ENCODE results near the gene PTPRZ1.

Gene PTPRZ1

DNA sequence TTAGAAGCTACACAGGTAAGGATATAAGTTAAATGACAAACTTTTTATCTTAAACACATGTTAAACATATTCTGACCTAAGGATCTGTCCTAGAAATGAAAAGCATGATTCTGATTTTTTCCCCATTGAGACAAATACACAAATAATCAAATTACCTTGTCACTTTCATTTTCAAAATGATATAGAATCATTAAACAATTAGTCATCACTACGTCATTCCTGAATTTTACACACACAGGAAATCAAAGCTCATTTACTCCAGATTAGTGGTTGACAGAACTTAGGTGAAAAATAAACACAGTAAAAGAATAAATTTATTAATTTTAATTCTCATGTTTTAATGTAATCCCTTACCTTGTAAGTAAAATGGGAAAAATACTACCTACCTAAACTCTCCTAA, 182.1 kb downstream of the PTPRZ1 start (continued):
- TF ChIP-seq, protein P1, sequence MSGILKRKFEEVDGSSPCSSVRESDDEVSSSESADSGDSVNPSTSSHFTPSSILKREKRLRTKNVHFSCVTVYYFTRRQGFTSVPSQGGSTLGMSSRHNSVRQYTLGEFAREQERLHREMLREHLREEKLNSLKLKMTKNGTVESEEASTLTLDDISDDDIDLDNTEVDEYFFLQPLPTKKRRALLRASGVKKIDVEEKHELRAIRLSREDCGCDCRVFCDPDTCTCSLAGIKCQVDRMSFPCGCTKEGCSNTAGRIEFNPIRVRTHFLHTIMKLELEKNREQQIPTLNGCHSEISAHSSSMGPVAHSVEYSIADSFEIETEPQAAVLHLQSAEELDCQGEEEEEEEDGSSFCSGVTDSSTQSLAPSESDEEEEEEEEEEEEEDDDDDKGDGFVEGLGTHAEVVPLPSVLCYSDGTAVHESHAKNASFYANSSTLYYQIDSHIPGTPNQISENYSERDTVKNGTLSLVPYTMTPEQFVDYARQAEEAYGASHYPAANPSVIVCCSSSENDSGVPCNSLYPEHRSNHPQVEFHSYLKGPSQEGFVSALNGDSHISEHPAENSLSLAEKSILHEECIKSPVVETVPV (CRISPR knock-in tag; IDR thresholded peaks at IDR 0.05): no peak
- no peak for TF ChIP-seq BACH2 (CRISPR knock-in tag; IDR thresholded peaks at IDR 0.05; ENCODE audit: borderline replicate concordance)
- TF ChIP-seq TOX (CRISPR knock-in tag; IDR thresholded peaks at IDR 0.05; ENCODE audit: borderline replicate concordance): no peak
- TF ChIP-seq ISL1 (CRISPR knock-in tag; IDR thresholded peaks at IDR 0.05): no peak
- TF ChIP-seq ZFP3 (CRISPR knock-in tag; IDR thresholded peaks at IDR 0.05): no peak
- no peak for TF ChIP-seq ZFP30 (CRISPR knock-in tag; IDR thresholded peaks at IDR 0.05)
- no peak for TF ChIP-seq GLIS3 (CRISPR knock-in tag; IDR thresholded peaks at IDR 0.05)
- TF ChIP-seq TCF4 (CRISPR knock-in tag; IDR thresholded peaks at IDR 0.05; ENCODE audit: borderline replicate concordance): no peak

DNA sequence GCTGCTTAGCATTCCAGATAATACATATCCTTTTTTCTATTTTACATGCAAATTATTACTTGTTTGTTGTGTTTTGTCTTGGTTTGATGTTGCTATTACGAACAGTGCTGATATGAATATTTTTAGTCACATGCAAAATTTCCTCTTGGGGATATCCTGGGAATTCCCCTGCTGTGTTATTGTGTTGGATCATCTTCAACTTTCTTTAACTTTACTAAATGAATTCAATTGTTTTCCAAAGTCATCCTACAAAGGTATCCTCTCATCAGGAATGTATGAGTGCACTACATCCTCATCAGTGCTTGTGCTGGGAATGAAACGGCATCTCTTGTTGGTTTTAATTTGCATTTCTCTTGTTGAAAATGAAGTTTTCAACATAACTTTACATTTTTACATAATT, 184.0 kb downstream of the PTPRZ1 start:
- TF ChIP-seq CSDC2 (CRISPR knock-in tag; IDR thresholded peaks at IDR 0.05) (no peak), ZNF70 (CRISPR knock-in tag; IDR thresholded peaks at IDR 0.05) (no peak), ZNF8 (CRISPR knock-in tag; IDR thresholded peaks at IDR 0.05) (no peak), ZFP30 (CRISPR knock-in tag; IDR thresholded peaks at IDR 0.05) (no peak), ESRRG (CRISPR knock-in tag; IDR thresholded peaks at IDR 0.05) (no peak), GLIS3 (CRISPR knock-in tag; IDR thresholded peaks at IDR 0.05) (no peak), OSR1 (CRISPR knock-in tag; IDR thresholded peaks at IDR 0.05) (no peak), BACH2 (CRISPR knock-in tag; IDR thresholded peaks at IDR 0.05; ENCODE audit: borderline replicate concordance) (no peak), ZFP3 (CRISPR knock-in tag; IDR thresholded peaks at IDR 0.05) (no peak)
- TF ChIP-seq, protein P2, sequence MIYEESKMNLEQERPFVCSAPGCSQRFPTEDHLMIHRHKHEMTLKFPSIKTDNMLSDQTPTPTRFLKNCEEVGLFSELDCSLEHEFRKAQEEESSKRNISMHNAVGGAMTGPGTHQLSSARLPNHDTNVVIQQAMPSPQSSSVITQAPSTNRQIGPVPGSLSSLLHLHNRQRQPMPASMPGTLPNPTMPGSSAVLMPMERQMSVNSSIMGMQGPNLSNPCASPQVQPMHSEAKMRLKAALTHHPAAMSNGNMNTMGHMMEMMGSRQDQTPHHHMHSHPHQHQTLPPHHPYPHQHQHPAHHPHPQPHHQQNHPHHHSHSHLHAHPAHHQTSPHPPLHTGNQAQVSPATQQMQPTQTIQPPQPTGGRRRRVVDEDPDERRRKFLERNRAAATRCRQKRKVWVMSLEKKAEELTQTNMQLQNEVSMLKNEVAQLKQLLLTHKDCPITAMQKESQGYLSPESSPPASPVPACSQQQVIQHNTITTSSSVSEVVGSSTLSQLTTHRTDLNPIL (CRISPR knock-in tag; IDR thresholded peaks at IDR 0.05; ENCODE audit: low read depth): no peak
- ATAC-seq: no peak

DNA sequence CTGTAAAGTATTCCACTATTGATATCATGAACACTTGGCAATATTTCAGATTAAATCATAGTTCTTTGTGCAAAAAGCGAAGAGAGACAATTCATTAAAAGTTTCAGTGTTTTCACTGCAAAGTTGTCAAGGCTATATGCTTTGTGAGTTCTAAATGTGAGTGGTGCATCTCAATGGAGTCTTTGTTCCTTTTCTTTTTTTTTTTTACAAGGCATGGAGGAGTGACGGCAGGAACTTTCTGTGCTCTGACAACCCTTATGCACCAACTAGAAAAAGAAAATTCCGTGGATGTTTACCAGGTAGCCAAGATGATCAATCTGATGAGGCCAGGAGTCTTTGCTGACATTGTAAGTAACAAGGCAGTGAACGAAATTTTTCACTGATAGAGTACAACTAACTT, 186.6 kb downstream of the PTPRZ1 start:
- TF ChIP-seq ARNTL (CRISPR knock-in tag; IDR thresholded peaks at IDR 0.05; ENCODE audit: borderline replicate concordance, low read depth) (no peak), OSR1 (CRISPR knock-in tag; IDR thresholded peaks at IDR 0.05) (no peak), ZC3H10 (CRISPR knock-in tag; IDR thresholded peaks at IDR 0.05) (no peak), RARB (CRISPR knock-in tag; IDR thresholded peaks at IDR 0.05) (no peak), TCF4 (CRISPR knock-in tag; IDR thresholded peaks at IDR 0.05; ENCODE audit: borderline replicate concordance) (no peak), ZFP30 (CRISPR knock-in tag; IDR thresholded peaks at IDR 0.05) (no peak), CSDC2 (CRISPR knock-in tag; IDR thresholded peaks at IDR 0.05) (no peak), BACH2 (CRISPR knock-in tag; IDR thresholded peaks at IDR 0.05; ENCODE audit: borderline replicate concordance) (no peak), ISL1 (CRISPR knock-in tag; IDR thresholded peaks at IDR 0.05) (no peak), ESRRG (CRISPR knock-in tag; IDR thresholded peaks at IDR 0.05) (no peak), ZFP3 (CRISPR knock-in tag; IDR thresholded peaks at IDR 0.05) (no peak), PPARA (CRISPR knock-in tag; IDR thresholded peaks at IDR 0.05; ENCODE audit: borderline replicate concordance) (no peak), ZNF8 (CRISPR knock-in tag; IDR thresholded peaks at IDR 0.05) (no peak), SNAI2 (CRISPR knock-in tag; IDR thresholded peaks at IDR 0.05) (no peak), ZNF70 (CRISPR knock-in tag; IDR thresholded peaks at IDR 0.05) (no peak), TOX (CRISPR knock-in tag; IDR thresholded peaks at IDR 0.05; ENCODE audit: borderline replicate concordance) (no peak)
- TF ChIP-seq, protein P3, sequence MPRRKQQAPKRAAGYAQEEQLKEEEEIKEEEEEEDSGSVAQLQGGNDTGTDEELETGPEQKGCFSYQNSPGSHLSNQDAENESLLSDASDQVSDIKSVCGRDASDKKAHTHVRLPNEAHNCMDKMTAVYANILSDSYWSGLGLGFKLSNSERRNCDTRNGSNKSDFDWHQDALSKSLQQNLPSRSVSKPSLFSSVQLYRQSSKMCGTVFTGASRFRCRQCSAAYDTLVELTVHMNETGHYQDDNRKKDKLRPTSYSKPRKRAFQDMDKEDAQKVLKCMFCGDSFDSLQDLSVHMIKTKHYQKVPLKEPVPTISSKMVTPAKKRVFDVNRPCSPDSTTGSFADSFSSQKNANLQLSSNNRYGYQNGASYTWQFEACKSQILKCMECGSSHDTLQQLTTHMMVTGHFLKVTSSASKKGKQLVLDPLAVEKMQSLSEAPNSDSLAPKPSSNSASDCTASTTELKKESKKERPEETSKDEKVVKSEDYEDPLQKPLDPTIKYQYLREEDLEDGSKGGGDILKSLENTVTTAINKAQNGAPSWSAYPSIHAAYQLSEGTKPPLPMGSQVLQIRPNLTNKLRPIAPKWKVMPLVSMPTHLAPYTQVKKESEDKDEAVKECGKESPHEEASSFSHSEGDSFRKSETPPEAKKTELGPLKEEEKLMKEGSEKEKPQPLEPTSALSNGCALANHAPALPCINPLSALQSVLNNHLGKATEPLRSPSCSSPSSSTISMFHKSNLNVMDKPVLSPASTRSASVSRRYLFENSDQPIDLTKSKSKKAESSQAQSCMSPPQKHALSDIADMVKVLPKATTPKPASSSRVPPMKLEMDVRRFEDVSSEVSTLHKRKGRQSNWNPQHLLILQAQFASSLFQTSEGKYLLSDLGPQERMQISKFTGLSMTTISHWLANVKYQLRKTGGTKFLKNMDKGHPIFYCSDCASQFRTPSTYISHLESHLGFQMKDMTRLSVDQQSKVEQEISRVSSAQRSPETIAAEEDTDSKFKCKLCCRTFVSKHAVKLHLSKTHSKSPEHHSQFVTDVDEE (CRISPR knock-in tag; IDR thresholded peaks at IDR 0.05): no peak
- TF ChIP-seq, protein P2 (CRISPR knock-in tag; IDR thresholded peaks at IDR 0.05; ENCODE audit: low read depth): no peak
- TF ChIP-seq, protein P4, sequence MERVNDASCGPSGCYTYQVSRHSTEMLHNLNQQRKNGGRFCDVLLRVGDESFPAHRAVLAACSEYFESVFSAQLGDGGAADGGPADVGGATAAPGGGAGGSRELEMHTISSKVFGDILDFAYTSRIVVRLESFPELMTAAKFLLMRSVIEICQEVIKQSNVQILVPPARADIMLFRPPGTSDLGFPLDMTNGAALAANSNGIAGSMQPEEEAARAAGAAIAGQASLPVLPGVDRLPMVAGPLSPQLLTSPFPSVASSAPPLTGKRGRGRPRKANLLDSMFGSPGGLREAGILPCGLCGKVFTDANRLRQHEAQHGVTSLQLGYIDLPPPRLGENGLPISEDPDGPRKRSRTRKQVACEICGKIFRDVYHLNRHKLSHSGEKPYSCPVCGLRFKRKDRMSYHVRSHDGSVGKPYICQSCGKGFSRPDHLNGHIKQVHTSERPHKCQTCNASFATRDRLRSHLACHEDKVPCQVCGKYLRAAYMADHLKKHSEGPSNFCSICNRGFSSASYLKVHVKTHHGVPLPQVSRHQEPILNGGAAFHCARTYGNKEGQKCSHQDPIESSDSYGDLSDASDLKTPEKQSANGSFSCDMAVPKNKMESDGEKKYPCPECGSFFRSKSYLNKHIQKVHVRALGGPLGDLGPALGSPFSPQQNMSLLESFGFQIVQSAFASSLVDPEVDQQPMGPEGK (CRISPR knock-in tag; IDR thresholded peaks at IDR 0.05; ENCODE audit: borderline replicate concordance): no peak
- TF ChIP-seq, protein P5, sequence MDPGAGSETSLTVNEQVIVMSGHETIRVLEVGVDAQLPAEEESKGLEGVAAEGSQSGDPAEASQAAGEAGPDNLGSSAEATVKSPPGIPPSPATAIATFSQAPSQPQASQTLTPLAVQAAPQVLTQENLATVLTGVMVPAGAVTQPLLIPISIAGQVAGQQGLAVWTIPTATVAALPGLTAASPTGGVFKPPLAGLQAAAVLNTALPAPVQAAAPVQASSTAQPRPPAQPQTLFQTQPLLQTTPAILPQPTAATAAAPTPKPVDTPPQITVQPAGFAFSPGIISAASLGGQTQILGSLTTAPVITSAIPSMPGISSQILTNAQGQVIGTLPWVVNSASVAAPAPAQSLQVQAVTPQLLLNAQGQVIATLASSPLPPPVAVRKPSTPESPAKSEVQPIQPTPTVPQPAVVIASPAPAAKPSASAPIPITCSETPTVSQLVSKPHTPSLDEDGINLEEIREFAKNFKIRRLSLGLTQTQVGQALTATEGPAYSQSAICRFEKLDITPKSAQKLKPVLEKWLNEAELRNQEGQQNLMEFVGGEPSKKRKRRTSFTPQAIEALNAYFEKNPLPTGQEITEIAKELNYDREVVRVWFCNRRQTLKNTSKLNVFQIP (CRISPR knock-in tag; IDR thresholded peaks at IDR 0.05; ENCODE audit: borderline replicate concordance, low read depth): no peak
- no peak for ATAC-seq

All from SK-N-SH treated with all-trans-retinoic acid at 6 μM for 48 hours (cell line).